NCI-H69 (cell line): Measurements from ENCODE around the gene UBL4A.

Source experiments
- DNase-seq: peaks from one replicate; lab custom pipeline; 2025; lab: John Stamatoyannopoulos, UW

Gene UBL4A

GRCh38 chrX:154486396-154487207 lies at the start of gene UBL4A:
TSS of gene UBL4A (minus strand) at chrX:154486615. CDS start at chrX:154486584, 31 bp downstream.
- DNase-seq: peak; percentile 65

- no peak for DNase-seq
Observed at GRCh38 chrX:154535892-154536291, 49.5 kb upstream of the UBL4A start.

DNA sequence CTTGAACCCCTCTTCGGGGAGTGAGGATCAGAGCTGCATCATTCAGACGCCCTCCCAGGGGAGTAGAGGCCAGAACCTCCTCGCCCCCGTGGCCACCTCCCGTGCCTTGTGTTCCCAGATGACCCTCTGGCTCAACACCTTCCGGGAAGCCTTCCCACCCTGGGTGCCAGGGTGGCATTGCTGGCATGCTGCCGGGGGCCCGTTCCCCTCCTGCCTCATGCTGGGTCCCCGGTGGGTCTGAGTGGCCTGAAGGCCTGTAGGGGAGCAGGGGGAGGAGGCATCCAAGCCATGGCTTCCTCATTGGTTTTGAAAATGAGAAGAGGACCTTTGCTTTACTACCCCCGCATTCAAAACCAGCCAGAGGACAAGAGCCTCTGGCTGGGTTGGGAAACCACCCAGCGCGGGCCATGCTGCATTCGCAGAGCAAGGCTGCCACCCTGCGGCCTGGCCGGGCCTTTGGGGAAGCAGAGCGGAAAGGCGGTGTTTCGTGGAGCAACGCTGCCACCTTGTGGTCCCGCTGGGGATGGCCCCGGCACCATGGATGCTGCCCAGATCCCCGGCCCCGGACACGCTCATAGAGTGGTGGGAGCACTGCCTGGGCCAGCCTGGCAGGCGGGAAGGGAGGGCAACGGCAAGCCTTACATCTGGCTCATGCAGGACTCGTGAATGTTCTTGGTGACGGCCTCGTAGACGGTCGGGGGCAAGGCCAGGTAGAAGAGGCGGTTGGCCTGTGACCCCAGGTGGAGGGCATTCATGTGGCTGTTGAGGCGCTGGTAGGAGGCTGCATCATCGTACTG lies 48.3 kb upstream of the UBL4A start:
- peak; percentile 83 for DNase-seq

- no peak for DNase-seq
Observed at GRCh38 chrX:154532690-154533089, 46.3 kb upstream of the UBL4A start.

DNA sequence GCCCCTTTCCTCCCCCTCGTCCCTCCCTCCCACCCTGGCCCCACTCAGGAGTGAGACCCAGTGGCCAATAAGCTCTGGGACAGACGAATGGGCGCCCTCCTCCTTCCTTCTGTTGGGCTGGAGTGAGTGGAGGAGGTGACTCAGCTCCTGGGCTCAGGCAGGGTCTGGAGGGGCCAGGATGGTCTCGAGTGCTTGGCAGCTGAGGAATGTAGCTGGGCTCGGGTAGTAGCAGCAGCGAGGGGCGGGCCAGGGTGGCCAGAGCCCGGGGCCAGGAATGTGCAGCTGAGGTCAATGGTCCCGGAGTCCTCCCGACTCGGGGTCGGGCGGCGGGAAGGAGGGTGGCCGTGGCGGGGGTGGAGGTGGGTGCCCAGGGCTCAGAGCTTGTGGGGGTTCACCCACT lies 45.2 kb upstream of the UBL4A start:
- DNase-seq: no peak

DNA sequence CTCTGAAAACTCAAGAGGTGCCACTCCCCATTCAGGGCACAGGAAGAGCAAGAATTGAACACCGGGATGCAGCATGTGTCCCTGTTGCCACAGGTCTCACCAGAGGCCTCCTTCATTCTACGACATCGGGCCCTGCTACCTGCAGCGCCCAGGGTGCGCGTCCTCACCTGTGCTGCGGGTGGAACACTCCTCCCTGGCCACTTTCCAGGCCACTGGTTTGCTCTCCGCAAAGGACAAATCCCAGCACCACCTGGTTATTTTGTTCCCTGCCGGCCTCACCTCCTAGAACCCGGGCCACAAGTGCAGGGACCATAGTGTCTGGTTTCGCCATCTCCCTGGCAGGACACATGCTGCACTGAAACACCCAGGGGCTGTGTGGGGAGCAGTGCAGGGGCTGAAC lies 43.9 kb upstream of the UBL4A start:
- DNase-seq: no peak

DNA sequence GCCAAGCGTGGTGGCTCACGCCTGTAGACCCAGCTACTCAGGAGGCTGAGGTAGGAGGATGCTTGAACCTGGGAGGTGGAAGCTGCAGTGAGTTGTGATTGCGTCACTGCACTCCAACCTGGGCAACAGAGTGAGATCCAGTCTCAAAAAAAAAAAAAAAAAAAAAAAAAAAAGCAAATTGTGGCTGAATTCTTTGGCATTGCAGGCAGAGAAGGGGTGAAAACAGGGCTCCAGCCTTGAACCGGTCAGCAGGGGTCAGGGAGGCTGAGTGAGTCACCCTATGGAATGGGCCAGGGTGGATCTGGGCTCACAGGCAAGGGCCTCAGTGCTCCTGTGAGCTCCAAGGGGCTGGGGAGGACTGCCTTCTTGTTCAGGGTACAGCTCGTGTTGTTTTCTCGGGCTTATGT lies 42.8 kb upstream of the UBL4A start:
- DNase-seq: no peak

DNA sequence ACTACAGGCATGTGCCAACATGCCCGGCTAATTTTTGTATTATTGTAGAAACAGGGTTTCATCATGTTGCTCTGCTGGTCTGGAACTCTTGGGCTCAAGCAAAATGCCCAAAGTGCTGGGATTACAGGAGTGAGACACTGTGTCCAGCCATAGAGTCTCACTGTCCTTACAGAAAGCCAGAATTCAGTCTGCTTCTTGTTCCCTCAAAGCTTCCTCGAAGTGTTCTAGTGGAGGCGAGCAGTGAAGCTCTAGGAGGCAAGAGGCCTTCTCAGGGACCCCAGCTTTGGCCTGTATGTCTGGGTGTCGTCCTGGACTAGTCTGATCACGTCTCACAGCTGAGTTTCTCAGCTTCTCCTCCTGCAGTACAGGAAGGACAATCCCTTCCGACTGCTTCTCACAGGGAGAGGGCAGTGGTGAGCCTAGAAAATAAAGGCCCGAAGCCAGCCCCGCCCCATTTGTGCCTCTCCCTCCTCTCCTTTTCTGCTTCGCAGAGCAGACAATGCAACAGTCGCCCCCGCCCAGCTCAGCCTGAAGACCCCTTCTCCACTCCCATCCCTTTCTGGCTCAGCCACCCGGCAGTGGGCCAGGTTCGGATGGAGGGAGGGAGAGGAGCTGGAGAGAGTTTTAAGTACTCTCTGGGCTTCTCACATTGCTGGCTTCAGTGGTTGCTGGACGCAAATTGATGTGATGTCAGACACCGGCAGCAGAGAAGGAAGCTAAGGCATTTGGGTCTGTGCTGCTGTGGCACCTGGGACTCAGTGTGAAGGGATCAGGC lies 40.7 kb upstream of the UBL4A start:
- peak; percentile 81 for DNase-seq

- no peak for DNase-seq
Observed at GRCh38 chrX:154525606-154526490, 39.4 kb upstream of the UBL4A start.

DNA sequence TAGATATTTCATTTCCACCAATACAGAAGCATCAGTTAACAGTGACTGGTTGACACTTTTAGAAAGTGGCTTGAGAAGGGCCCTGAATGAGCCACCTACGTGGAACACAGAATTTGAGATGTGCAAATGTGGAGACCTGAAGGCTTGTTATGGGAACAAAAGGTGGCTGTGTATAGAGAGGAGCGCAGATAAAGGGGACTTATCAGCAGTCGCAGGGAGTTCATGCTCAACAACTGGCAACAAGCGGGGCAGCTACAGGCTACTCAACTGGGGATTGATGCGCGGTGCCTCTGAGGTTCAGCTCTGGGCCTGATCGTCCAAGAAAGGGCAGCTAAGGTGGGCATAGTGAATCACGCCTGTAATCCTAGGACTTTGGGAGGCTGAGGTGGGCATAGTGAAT lies 33.0 kb upstream of the UBL4A start:
- DNase-seq: no peak

- no peak for DNase-seq
Observed at GRCh38 chrX:154517101-154517781, 30.8 kb upstream of the UBL4A start.

DNA sequence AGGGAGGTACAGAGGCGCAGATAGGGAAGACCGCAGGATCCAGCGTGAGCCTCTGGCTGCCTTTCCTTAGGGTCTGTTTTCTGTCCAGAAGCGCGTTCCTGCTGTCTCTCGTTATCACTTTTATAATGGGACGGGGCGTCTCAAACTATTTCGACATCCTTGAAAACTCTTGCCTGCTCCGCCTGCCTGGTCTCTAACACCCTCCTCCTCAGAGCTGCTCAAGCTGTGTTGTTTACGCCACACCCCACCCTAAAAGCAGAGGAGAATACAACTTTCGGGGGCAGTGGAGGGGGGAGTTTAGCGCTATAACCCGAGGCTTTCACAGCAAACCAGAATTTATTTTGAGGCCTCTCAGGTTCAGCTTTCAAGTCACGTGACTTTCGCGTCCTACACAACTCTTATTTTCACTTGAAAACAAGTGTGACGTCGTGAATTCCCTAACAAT lies 30.3 kb upstream of the UBL4A start:
- DNase-seq: no peak

GRCh38 chrX:154515966-154516655 lies 29.7 kb upstream of the UBL4A start, which contains the start of gene FAM3A:
TSS of gene FAM3A (minus strand) at chrX:154516232. CDS start at chrX:154515772, 460 bp downstream.
- DNase-seq: peak; percentile 93

DNA sequence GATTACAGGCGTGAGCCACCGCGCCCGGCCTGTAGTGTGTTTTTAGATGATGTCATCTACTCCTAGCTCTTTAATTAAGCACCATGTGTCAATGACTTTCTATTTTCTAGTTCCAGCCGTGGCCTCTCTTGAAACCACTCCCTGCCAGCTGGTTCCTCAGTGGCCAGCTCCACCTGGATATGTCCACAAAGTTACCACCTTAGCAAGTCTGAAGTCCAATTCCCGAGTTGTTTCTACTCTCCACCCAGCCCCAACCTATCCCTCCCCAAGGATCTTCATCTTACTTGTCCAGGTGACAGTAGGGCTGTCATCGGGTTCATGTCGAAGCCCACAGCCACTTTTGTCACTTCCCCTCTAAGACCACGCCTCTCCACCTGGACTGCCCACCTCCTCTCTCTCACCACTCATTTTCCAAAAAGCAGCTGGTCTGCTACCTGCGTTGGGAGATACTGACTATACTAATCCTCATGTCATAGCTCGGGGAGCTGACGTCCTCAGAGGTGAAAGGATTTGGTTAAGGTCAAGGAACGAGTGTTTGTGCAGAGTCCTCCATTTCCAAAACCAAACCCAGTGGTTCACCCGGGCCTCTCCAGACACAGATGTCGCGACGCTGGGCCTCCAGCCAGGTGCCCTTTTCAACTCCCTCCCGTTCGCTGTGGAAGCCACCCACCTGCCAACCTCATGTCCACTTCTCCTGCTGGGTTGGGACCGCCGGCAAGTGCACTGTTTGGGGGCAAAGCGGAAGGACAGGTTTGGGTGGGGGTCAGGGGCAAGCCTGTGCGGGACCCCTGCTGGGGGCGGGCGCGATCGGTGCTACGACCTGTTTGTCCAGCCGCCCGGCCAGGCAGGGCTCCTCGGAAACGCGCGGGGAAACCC lies 28.9 kb upstream of the UBL4A start:
- peak; percentile 55 for DNase-seq

- no peak for DNase-seq
Observed at GRCh38 chrX:154513716-154514115, 27.3 kb upstream of the UBL4A start.

GRCh38 chrX:154512879-154513553 lies 26.6 kb upstream of the UBL4A start:
- no peak for DNase-seq

DNA sequence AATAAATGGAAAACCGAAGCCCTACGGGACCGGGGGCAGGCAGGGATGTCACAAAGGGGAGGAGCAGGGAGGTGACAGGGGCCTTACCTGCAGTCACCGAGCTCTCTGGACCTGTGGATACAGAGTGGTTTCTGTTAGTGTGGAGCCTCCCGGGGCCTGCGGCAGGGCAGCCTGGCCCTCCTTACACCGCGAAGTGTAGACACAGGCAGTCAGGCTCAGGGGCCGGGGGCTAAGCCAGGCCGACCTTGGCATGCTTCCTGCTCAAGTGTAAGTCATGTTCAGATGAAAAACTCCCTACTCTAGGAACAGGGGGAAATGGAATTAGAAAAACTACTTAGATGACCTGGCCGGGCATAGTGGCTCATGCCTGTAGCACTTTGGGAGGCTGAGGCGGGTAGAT lies 25.3 kb upstream of the UBL4A start:
- no peak for DNase-seq

GRCh38 chrX:154509455-154509854 lies 23.0 kb upstream of the UBL4A start:
- DNase-seq: no peak

DNA sequence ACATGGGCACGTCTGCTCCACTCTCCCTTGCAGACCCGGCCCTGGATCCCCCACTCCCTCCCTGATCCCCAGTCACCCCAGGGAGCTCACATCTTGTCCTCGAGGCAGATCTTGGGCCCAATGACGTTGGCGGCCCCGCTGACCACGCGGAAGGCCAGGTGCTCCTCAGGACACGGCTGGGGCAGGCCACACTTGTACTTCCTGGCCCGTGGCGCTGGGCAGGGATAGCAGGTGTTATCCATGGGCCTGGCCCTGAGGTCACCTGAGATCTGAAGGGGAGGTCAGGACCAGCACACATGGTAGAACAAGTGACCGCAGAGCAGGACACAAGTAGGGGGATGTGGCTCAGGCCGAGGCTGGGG lies 21.9 kb upstream of the UBL4A start:
- DNase-seq: no peak
